ENCODE data around the gene LRRC8C.

LRRC8C gene

DNA sequence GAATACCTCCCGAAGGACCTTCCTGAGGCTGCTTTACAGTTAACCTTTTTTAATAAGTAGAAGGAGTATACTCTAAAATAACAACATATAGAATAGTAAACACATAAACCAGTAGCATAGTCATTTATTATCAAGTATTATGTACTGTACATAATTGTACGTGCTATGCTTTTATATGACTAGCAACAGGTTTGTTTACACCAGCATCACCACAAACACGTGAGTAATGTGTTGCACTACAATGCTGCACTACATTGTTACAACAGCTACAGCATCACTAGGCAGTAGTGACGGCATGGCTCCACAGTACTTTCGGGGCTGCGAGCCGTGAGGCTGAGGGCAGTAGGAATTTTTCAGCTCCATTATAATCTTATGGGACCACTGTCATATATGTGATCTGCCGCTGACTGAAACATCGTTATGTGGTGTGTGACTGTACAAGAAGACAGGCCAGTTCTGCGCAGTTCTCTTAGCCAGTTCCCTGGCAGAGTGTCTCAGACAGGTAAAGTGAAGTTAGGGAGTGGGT, 105.1 kb downstream of the LRRC8C start:
- DNase-seq = no peak

DNA sequence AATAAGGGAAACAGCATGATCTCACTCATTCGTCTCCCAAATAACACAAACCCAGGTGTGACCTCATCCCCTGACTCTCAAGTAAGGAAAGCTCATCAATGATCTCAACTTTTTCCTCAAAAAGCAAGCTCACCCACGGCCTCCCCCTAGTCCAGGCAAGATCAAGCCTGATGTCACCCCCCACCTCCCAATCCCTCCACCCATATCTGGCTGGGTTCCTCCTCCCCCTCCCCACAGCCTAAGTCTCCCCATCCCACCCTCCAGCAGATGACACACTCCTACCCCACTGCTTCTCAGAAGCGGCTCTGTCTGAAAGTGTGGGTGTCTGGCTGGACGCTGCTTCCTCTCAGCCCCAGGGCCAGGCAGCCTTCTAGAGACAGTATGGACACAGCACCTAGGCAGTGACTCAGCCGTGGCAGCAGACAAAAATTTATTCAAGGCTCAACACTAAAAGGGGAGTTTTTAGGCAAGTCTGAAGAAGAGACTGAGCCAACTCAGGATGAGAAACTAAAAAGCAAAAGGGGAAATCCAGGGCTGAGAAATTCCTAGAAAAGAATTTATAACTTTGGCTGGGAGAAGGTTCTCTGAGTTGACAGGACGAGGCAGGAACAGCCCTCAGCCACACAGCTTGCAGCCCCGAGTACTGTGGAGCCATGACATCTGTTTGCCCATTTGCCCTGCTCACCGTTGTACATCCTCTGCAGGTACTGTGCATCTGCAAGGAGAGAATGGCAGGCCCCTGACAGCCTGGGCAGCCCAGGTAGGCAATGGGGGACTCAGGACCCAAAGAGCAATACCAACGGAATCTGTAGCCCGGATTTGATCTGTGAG, 106.3 kb downstream of the LRRC8C start:
- peak; percentile 35 for DNase-seq

DNA sequence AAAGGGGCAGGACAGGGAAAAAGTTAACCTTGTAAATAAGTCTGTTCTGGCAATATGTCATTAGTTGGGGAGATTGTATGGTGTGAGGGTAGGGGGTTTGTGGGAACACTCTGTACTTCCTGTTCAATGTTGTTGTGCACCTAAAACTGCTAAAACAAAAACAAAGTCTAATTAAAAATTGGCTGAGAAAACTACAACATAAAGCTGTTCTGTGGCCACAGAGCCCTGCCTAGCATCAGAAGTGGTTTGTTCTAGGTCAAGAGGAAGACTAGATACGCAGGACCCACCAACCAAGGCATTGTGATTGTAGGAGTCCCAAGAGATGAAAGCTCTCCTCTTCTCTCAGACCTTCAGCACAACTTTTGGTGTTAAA, 106.9 kb downstream of the LRRC8C start:
- DNase-seq = no peak

DNA sequence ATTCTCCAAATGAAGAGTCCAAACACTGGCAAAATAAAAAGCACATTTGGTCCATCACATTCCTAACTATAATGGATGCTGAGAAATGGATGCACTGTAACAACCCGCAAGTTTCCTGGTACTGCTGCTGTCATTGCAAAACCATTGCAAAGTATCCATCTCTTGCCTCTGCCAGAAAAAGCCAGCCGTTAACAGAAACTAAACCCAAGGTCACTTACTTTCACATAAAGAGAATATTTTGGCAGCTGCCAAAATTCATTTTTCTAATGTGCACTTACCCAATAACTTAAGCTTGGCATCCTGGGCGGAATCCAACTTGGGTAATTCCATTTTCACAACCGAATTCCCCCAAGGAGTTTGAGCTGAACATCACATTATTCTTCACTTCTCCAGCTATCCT, 110.9 kb downstream of the LRRC8C start:
- DNase-seq = no peak

DNA sequence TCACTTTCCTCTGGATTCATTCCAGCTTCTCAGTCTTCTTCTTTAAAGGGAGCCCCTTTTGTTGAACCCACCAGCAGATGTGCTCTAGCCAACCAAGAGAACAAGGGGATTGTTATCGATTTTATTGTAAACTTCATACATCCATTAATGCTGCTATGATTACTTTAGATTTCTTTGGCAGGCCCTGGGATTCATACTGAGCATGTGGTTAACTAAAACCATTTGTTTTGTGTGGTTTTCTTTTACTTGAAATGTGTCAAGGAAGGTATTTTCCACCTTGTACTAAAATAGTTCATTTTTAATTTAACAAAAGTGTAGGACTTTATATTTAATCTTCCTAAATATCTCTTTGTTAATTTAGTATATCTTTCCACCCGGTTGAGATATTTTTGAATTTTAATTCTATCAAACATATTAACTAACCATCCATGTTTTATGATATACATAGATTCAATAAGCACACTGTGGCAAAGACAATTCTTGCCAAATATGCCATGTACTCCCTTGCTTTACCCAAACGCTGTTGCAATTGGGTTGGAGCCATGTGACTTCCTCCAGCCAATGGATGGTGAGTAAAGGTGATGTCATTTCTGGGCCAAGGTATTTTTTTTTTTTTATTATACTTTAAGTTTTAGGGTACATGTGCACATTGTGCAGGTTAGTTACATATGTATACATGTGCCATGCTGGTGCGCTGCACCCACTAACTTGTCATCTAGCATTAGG, 113.7 kb downstream of the LRRC8C start:
- DNase-seq = no peak

GRCh38 chr1:89753761-89754160, 120.8 kb downstream of the LRRC8C start:
- DNase-seq = no peak

DNA sequence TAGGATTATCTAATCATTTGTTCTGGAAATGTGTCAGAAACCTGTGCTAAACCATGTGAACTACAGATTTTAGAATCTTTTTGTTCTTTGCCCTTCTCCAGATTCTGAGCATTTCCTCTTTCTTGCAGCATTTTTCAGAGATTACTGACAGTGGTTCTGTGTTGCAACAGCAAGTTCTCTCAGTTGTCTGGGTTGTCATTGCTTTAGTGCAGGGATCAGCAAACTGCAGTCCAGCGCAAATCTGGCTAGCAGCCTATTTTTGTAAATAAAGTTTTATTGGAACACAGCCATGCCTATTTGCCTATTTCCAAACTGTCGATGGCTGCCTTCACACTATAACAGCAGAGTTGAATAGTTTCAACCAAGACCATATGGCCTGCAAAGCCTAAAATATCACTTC, 121.6 kb downstream of the LRRC8C start:
- no peak for DNase-seq

DNA sequence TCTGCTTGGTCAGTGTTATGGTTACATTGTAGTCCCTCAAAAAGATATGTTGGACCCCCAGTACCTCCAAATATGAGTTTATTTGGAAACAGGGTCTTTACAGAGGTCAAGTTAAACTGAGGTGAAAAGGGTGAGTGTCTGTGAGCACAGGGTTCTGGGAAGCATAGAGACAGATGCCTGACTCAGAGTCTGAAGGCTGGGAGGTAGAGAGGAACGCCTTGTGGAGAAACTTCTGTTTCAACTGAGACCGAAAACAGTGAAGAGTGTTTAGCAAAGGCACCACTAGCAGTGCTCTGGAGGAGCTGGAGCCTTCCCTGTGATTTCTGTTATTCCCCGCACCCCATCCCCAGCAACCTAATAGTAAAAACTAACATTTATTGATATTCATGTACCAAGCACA, 122.7 kb downstream of the LRRC8C start:
- no peak for DNase-seq

DNA sequence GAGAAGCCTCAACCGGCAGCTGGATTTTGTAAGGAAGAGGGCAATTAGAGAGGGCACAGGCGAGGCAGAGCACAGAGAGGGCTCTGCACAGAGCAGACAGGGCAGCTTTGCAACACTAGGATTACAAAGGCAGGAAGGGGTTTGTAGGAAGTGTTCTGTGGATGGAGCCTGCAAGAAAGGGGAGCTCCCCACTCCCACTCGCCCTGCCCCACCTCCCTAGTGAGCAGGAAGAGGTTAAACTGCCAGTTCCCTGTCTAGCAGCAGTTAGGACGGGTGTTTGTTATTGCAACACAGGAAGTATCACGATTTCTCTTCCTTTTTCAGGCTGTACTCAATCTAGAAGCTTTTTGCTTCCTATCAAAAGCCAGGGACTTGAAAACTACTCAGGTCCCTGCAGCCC, 124.6 kb downstream of the LRRC8C start:
- peak; percentile 38 for DNase-seq

DNA sequence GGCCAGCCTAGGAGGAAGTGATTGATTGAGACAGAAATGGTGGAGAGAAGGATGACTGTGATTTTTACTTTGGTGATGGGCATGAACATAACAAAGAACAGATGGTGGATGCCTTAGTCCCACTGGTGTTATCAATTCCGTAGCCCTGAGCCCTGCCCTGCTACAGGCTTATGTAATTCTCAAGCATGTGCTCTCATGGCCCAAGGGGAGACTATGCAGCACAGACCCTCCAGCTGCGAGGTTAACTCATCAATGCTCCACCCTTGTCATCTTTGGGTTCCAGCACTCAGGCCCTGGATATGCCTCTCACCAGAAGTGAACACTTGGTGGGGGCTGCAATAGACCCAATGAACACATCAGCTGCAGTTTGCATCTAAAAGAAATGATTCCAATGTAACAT, 125.2 kb downstream of the LRRC8C start:
- no peak for DNase-seq

- no peak for DNase-seq
Observed at GRCh38 chr1:89759036-89759435, 126.1 kb downstream of the LRRC8C start.

DNA sequence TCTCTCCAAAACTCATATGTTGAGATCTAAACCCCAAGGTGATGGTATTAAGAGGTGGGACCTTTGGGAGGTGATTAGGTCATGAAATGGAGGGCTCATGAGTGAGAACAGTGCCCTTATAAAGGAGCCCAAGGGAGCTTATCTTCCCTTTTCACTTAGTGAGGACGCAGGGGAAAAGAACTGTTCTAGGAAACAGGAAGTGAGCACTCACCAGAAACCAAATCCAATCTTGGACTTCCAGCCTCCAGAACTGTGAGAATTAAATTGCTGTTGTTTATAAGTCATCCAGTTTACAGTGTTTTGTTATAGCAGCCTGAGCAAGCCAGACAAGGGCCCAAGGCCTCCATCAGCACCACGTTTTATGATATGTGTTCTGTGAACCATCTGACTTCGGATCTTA, 127.6 kb downstream of the LRRC8C start:
- DNase-seq = no peak

DNA sequence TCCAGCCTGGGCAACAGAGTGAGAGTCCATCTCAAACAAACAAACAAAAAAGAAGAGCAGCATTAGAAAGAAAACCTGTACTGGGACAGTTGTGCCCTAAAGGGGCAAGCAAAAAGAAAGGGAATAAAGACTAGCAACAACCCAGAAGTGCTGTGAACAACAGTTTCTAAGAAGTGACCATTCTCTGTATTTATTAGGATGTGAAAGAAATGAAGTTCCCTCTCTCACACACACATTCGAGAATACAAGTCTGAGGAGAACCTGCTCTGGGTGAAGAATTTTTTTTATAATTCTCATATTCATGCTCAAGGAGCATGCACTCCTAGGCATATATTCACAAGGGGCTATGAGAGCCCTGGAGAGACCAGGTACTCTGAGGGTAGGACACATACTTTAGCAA, 128.4 kb downstream of the LRRC8C start:
- DNase-seq = no peak

GRCh38 chr1:89761901-89762300, 129.0 kb downstream of the LRRC8C start:
- DNase-seq = no peak

DNA sequence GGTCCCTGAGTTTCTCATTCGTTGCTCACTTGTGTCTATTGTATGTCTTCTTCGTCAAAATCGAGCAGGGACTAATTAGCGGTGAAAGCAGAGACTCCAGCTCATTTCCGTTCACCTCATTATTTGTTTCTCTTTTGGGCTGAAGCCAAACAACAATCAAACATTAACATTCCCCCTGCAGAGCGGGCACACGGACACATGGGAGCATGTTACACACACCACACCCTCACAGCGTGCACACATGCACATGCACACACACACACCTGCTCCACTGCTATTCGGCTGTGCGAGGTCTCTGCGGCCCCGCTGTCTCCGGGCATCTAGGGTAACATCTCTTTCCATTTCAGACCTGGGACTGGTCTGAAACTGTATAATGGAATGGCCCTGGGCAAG, 129.5 kb downstream of the LRRC8C start:
- DNase-seq = no peak

- peak; percentile 84 for DNase-seq
Observed at GRCh38 chr1:89762779-89763648, 130.1 kb downstream of the LRRC8C start.

DNA sequence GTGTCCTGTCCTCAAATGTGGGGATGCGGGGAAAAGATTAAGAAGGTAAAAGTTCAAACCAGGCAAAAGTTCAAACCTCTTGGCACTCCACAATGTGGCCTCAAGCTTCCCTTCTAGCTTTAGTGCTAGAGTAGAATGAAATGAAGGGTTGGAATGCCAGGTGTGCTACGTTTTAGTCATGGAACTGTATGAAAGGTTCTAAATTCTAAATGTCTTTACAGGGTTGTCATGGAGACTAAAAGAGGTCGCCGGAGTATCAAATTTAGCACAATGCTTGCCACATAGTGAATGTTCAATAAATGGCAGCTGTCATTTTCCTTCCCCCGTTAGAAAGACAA, 130.7 kb downstream of the LRRC8C start:
- DNase-seq = no peak

DNA sequence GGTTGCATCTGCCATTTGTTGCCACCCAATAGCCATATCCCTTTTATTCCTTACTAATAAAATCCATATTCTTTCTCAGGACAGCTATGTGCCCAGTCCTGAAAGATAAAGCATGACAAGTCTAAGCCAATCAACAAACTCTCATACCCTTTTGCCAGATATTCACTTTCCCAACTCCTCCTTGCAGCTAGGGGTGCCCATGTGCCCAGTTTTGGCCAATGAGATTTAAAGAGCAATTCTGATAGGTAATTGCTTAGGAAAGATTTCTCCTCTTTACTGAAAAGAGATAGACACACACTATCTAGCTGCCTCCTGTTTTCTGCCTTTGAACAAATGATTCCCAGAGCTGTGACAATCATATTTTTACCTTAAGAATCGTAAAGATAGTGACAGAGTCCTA, 132.9 kb downstream of the LRRC8C start:
- no peak for DNase-seq

GRCh38 chr1:89767618-89768017, 134.7 kb downstream of the LRRC8C start:
- no peak for DNase-seq
